ENCODE measurements around the gene CLPX. TPM values are rescaled to one million over a fixed set of nuclear protein-coding genes. Genes with fewer than 3 reads are reported as not detected.
"Not testable (repeated sequence)": the region's sequence is repeated elsewhere in the genome, so short reads cannot be mapped to it uniquely, and the experiment has no call there.

CLPX gene
- 10 to 100 TPM; 44.9 to 75.0 (median 67.9) TPM for polyA plus RNA-seq (ENCODE audit: insufficient read depth in 1 of 5, insufficient read length in 5 of 5, low replicate concordance in 1 of 5)
- long read RNA-seq, donor 1, full-length matches to known transcripts: 5 of 11 reads
- long read RNA-seq, donor 1, partial matches to known transcripts: 6 of 11 reads
- long read RNA-seq, donor 1, other reads (novel, unspliced or antisense): 0 of 11 reads
- long read RNA-seq, donor 2, full-length matches to known transcripts: 5 of 5 reads
- long read RNA-seq, donor 2, partial matches to known transcripts: 0 of 5 reads
- long read RNA-seq, donor 2, other reads (novel, unspliced or antisense): 0 of 5 reads
- long read RNA-seq, donor 3, full-length matches to known transcripts: 4 of 12 reads
- long read RNA-seq, donor 3, partial matches to known transcripts: 8 of 12 reads
- long read RNA-seq, donor 3, other reads (novel, unspliced or antisense): 0 of 12 reads
- long read RNA-seq, donor 4, full-length matches to known transcripts: 5 of 15 reads
- long read RNA-seq, donor 4, partial matches to known transcripts: 10 of 15 reads
- long read RNA-seq, donor 4, other reads (novel, unspliced or antisense): 0 of 15 reads
- long read RNA-seq, donor 5, full-length matches to known transcripts: 4 of 15 reads
- long read RNA-seq, donor 5, partial matches to known transcripts: 11 of 15 reads
- long read RNA-seq, donor 5, other reads (novel, unspliced or antisense): 0 of 15 reads
- long read RNA-seq, donor 6, full-length matches to known transcripts: 9 of 20 reads
- long read RNA-seq, donor 6, partial matches to known transcripts: 11 of 20 reads
- long read RNA-seq, donor 6, other reads (novel, unspliced or antisense): 0 of 20 reads
- long read RNA-seq, donor 7, full-length matches to known transcripts: 3 of 14 reads
- long read RNA-seq, donor 7, partial matches to known transcripts: 11 of 14 reads
- long read RNA-seq, donor 7, other reads (novel, unspliced or antisense): 0 of 14 reads
- long read RNA-seq, donor 8, full-length matches to known transcripts: 1 of 1 reads
- long read RNA-seq, donor 8, partial matches to known transcripts: 0 of 1 reads
- long read RNA-seq, donor 8, other reads (novel, unspliced or antisense): 0 of 1 reads

- DNase-seq: peak; percentile 95 to 96
These were observed at the start of gene CLPX for GRCh38 chr15:65184868-65185717. Gene CLPX (minus strand): TSS chr15:65185342. CDS start chr15:65185153, 189 bp downstream.

GRCh38 chr15:65233696-65234095, 48.6 kb upstream of the CLPX start:
- no peak for DNase-seq

DNA sequence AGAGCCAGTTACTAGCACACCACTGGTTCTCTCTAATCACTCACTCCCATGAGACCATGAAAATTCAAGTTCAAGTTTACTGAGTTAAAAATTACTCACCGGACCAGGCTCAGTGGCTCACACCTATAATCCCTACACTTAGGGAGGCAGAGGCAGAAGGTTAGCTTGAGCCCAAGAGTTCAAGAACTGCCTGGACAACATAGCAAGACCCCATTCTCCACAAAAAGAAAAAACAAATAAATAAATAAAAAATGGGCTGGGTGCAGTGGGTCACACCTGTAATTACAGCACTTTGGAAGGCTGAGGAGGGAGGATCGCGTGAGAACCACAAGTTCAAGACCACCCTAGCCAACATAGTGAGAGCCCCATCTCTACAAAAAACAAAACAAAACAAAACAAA, 47.4 kb upstream of the CLPX start:
- DNase-seq: no peak

GRCh38 chr15:65231306-65231705, 46.2 kb upstream of the CLPX start:
- no peak for DNase-seq

GRCh38 chr15:65226901-65227300, 41.8 kb upstream of the CLPX start:
- not testable (repeated sequence) for DNase-seq

DNA sequence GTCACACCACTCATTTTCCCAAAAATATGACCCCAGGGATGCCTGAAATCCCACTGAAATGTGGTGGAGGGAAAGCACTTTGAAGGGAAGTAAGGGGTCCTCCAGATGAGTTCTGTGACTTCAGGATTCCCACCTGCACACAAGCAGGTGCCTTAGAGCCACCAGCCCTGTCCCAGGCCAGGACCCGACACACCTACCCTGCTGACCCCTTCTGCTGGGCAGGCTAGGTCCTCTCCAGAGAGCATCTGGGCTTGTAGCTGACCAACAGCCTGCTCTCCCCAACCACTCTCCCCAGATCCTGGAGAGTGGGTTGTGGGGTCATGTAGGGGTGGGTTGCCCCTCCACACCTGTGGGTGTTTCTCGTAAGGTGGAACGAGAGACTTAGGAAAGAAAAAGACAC, 41.1 kb upstream of the CLPX start:
- no peak for DNase-seq

DNA sequence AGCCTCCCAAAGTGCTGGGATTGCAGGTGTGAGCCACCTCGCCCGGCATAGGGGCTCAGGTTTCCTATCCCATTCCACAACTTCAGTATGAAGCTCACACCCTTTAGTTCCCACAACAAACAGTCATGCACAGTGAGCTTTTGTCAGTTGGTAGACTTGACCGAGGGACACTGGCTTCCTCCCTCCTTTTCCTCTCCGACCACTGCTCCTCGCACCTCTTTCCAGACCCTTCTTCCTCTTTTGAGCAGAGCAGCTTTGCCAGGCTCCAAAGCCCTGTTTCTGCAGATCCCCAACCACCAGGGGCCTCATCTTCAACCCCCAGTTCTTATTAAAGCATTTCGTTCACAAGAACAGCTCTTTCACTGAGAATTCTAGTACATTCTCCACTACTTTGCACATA, 38.9 kb upstream of the CLPX start:
- no peak for DNase-seq

- no peak for DNase-seq
These were observed 37.7 kb upstream of the CLPX start for GRCh38 chr15:65222891-65223290.

- DNase-seq: no peak
These were observed 36.6 kb upstream of the CLPX start for GRCh38 chr15:65221697-65222096.

- DNase-seq: no peak
These were observed 34.0 kb upstream of the CLPX start for GRCh38 chr15:65219137-65219536.

DNA sequence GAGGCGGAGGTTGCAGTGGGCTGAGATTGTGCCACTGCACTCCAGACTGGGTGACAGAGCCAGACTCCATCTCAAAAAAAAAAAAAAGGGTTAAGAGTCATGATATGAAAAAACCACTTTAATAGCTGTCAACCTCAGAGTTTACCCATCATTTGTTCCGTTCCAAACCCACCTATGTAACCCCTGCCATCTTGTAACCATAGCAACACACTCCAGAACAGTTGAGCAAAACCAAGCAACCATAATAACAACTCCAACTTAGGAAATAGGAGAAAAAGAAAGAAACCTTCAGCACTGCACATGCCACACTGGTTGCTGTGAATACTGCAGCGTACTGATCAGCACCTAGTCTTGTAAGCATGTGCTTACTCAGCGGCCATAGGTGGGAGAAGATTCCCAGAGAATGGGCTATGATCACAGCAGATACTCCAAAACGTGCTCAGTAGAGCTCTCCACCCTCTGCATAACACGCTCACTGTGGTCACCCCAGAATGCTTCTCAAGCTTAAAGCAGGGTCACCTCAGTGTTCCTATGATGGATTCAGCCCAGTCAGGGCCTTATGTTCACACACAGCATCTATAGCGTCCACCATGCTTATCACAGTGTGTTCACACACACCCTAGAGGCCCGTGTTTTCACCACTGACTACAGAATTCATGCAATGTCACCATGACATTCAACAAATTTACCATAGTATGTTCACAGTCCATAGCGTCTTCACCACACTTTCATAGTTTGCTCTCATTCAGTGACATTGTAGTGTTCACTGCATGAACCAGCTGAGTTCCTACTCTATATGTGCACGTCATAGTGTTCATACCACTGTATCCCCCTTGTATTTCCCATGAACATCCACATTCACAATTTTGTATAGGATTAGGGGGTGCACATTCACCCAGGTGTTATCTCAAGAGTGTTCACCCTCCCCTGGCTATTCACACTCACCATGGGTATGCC, 32.7 kb upstream of the CLPX start:
- no peak for DNase-seq

- DNase-seq: no peak
These were observed 30.4 kb upstream of the CLPX start for GRCh38 chr15:65215496-65215895.

DNA sequence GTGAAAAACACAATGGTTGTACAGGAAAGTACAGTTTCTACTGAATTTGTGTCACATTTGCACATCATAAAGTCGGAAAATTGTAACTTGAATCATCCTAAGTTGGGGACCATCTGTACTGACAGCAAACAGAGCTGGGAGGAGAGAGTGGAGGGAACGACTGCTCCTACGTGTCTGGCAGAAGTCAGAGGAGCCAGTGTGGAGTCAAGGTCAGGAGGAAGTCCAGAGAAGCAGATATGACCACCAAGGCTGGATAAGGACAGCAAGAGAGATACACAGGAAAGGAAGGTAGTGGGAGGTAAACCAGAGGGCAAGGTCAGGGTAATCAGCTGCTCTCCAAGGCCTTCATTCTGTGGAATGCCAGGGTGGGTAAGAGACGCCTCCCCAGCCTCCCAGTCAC, 28.9 kb upstream of the CLPX start:
- DNase-seq: no peak

GRCh38 chr15:65213241-65213640, 28.1 kb upstream of the CLPX start:
- DNase-seq: no peak

- no peak for DNase-seq
These were observed 27.0 kb upstream of the CLPX start for GRCh38 chr15:65212097-65212496.

DNA sequence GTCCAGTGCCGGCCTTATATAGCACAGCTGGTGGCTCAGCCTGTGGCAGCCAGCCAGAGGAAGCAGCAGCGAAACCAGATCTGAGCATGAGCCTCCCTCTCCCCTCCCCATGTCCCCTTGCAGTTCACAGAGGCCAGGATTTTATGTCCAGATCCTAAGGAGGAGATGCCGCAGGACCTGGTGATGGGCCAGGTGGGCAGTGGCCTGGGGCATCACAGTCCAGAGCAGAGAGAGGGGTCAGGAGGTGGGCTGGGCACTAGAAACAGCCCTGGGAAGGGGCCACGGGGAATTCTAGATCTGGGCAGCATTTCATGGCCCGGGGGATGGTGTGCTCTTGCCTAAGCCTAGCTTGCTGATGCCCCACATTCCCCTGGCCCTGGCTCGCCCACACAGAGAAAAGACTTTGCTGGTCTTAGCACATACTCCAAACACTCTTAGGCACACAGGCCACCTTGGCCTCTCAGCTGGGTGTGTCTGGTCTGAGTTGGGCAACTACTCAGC, 26.4 kb upstream of the CLPX start:
- DNase-seq: peak; percentile 80 to 83

DNA sequence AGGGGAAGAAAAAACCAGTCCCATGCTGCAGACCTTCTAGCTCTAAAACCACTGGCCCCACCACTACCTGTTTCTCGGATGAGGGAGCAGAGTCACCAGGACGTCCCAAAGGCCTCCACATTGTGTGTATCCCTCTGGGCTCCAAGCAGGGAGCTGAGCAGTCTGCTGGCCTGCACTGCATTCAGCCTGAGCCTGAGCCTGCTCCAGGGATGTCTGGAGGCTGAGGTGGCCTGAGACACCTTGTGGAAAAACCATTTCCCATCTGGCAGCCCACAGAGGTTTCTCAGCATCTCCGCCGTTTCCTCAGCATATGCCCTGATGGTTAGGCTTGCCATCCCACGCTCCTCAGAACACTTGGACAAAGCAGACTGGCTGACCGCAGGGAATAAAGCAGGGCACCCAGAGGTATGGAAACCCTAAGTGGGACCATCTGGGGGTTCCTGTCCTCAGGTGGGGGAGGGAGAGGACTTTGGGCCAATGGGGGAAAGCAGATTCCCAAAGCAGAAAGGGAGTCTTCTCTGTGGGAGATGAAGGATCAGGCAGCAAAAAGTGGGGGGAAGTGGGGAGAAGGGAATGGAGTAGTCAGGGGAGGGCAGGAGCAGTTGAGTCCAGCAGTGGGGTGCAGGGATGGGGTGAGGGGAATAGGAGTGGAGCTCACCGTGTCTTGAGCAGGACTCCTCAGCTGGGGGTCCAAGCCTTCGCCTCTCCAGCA, 25.8 kb upstream of the CLPX start, which contains the start of gene CILP:
Gene CILP, minus strand, starts transcription at position 704 of the 712 bp plus-strand sequence. CDS start 1,718 bp downstream, outside the sequence.
- DNase-seq: no peak

DNA sequence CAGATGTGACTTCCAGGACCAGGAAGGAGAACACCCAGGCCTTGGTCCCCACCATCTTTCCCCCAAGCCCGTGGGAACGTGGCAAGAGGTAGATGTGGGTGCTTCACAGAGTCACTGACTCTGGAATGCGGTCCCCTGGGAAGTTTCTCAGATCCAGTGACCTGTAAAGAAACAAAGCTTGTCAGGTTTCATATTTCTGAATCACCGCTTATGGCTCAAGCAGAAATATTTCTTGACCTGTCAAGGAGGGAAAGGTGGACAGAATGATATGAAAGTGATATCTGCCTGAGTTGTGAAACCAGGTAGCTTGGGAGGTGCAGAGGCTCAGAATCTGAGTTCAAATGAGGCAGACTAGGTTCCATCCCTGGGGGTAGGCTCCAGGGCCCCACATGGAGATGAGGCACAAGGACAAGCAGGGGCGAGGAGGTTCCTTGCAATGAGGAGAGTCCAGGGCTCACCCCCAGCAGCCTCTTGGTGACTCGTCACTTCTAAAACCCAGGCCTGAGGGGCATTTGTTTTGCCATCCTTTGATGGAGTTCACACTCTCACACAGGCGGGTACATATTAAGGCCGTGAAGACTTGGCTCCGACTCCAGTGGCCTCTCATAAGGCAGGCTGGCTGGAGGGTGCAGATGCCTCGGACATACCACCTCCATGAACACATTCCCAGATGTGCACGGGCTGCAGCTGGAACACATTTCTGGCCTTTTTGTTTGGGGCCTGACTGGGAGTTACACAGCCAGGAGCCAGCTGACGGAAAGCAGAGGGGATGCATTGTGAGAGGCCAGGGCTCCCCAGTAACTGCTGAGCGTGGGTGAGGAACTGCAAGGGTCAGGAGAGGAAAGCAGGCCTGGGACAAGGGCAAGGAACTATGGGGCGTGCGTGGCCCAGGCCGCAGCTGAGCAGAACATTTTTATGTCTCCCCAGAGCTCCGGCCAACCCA, 24.8 kb upstream of the CLPX start:
- no peak for DNase-seq
